ENCODE measurements around the gene ARX. TPM values are rescaled to one million over a fixed set of nuclear protein-coding genes. Genes with fewer than 3 reads are reported as not detected.

ARX gene
- total and polyA plus RNA-seq, 2 of the 8 experiments (the other 6 are each of a cell fraction or from before 2014, with no cell fraction given), result not detected

GRCh38 chrX:25001808-25002660 lies 13.7 kb downstream of the ARX start (continued):
- TF ChIP-seq CHD7 (IDR thresholded peaks at IDR 0.05; ENCODE audit: insufficient replicate concordance, low read length) (no peak), RNF2 (IDR thresholded peaks at IDR 0.05; ENCODE audit: borderline replicate concordance, low read depth, low read length, missing control alignments, poor library complexity, severe bottlenecking) (peak; percentile 54), TAF1 (IDR thresholded peaks at IDR 0.05; ENCODE audit: low read depth, low read length) (no peak), CBX5 (IDR thresholded peaks at IDR 0.05; ENCODE audit: low read depth, low read length) (no peak), JUN (IDR thresholded peaks at IDR 0.05; ENCODE audit: low read depth, low read length) (no peak), JUND (IDR thresholded peaks at IDR 0.05; ENCODE audit: low read length) (no peak), SIRT6 (IDR thresholded peaks at IDR 0.05; ENCODE audit: low read length) (no peak), EZH2 (IDR thresholded peaks at IDR 0.05; ENCODE audit: low read depth, low read length, severe bottlenecking) (peak; percentile 40), FOSL1 (IDR thresholded peaks at IDR 0.05; ENCODE audit: insufficient read depth, low read depth, low read length) (no peak), TBP (IDR thresholded peaks at IDR 0.05; ENCODE audit: low read depth, low read length) (no peak)
